SH-SY5Y (cell line): ENCODE measurements around the gene TNS3.

Source experiments
- GATA2 ChIP-seq: IDR thresholded peaks from 2 replicates; pipeline ENCODE4 v1.6.1; 2011; ENCODE audit warnings: mild to moderate bottlenecking, low read depth, low read length
- GATA3 ChIP-seq: IDR thresholded peaks from 2 replicates; pipeline ENCODE4 v1.6.1; 2011; ENCODE audit warnings: low read depth, mild to moderate bottlenecking, low read length, moderate library complexity

The TNS3 gene

GRCh38 chr7:47498229-47499056 lies 83.5 kb downstream of the TNS3 start:
- no peak for TF ChIP-seq GATA3

DNA sequence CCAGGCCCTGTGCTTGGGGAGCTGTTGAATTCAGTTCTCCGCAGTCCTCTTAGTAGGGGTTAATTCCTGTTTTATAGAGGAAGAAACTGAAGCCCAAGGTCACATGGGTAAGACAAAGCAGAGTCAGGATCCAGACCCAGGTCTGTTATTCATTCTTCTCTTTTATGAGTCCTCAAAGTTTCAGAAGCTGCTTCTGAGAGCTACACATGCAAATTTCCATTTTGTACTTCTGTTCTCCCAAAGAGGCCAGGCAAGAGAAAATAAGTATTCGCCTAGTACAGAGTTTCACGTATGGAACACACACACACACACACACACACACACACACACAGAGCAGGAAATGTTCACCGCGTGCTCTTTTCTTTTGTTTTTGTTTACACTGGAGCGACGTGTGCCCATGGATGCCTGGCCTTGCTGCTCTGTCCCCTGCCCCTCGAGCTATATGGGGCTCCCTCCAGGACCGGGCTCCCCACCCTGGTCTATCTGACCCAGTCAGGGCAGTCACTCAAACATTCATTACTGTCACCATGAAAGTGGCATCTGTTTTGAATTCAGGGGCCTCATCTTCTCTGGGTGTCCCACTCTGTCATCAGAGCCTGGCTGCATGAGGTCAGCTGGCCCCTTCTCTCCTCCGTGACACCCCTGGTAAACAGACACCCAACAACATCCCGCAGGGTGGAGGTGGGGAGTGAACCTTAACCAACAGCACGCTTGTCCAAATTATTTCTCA lies 84.4 kb downstream of the TNS3 start:
- TF ChIP-seq GATA3 (no peak), GATA2 (no peak)

DNA sequence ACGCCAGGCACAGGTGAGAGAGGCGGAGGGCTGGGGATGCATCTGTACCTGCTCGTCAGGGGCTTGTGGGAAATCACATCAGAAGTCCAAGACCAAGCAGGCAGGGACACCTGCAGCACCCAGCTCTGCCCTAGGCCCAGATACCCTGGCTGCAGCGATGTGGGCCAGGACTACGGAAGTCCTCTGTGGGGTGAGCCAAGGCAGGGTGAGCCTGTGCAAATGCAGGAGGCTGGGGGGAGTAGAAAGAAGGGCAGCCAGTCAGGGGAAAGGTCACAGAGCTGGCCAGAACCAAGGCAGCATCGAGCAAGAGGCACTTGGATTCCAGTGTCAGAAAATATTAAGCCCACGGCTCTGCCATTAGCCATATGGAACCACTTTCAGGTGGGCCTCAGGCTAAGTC lies 85.2 kb downstream of the TNS3 start:
- no peak for TF ChIP-seq GATA2
- no peak for TF ChIP-seq GATA3

DNA sequence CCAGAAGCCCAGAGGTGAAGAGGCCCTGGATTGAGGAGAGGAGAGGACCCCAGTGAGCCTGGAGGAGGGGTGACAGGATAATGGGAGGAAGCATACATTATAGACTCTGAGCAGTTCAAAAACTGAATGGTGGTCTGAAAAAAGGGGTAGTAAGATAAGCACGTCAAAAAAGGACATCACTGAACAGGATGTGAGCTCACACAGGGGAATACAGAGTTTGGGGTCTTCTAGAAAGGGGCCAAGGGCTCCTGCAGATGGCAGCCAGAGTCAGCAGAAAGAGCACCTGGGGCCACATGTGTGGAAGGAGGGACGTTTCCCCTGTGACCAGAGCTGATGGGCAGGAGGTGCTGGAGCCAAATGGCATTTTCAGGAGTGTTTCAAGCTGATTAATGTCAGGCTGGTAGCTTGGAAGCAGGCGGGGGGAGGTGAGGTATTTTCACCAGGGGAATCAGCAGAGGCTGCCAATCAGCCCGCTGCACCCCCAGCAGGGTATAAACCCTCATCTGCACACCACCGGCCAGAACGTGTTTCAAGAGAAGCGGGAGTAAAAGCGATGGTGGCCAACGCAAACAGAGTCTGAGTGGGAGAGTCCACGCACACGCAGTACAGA lies 85.8 kb downstream of the TNS3 start:
- no peak for TF ChIP-seq GATA2
- no peak for TF ChIP-seq GATA3

DNA sequence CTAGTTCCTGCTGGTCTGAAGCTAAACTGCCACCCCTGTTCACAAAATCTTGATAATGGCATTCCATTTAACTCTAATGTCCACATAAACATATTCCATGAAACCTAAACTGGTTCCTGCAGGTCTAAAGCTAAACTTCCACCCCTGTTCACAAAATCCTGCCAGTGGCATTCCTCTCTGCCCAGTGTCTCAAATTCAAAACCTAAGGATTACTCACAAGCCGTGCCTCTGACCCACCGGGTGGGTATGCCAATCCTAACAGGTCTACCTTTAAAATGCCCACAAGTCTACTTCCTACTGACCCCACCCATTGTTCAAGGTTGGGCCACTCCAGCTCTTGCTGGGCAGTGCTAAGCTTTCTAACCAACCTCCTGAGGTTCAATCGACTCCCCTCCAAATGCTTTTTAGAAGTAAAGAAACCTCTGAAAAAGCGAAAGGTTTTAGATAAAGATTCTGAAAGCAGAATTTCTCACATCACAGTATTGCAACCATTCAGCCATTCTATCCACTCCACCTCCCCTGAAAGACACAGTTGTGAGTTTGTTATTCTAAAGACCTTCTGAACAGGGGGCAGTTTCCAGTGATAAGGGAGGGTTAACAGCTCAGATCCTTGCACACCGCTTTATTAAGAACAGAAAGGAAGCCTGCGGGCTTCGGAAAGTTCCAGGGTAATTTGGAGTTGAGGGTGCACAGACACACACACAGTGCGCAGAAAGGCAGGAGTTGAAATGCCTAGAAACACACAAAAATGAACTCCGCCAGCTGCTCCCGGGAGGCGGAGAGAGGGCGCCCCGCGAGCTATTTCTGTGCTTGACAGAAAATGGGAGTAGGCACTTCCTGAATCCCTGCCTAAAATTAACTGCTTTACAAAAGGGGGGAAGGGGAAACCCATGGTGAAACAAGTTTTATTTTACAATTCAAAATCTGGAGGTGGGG lies 87.7 kb downstream of the TNS3 start:
- TF ChIP-seq GATA3, result no peak
- no peak for TF ChIP-seq GATA2

- TF ChIP-seq GATA3 (no peak), GATA2 (no peak)
Measured at GRCh38 chr7:47492716-47493325, 89.1 kb downstream of the TNS3 start.

DNA sequence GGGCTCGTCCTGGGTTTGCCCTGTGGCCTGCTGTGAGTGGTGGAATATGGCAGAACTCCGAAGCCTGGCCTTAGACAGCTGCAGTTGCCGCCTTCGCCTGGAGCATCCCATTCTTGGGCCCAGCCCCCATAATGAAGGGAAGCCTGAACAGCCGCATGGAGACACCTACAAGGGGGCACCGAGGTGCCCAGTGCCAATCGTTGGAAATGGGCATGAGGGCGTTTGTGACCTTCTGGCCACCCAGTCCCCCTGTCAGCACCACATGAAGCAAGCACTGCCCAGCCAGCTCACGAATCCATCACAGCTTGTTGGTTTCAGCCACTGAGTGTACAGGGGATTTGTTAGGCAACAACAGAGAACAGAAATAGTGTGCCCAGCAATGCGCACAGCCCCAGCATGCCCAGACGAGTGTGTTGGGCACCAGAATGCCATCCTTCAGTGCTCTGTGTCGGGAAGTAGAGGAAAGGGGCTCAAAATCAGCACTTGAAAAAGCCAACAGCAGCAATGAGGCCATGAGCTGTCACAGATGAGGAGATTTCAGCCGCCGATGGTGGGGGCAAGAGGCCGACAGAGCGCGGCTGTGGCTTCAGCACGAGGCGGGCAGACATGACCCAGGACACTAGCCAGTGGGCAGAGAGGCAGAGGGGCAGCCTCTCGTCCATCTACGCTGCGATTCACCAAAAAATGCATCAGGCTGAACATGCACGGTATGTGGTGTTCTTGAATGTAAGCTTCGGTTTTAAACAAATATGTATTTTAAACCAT lies 91.2 kb downstream of the TNS3 start:
- TF ChIP-seq GATA3 (no peak), GATA2 (no peak)

DNA sequence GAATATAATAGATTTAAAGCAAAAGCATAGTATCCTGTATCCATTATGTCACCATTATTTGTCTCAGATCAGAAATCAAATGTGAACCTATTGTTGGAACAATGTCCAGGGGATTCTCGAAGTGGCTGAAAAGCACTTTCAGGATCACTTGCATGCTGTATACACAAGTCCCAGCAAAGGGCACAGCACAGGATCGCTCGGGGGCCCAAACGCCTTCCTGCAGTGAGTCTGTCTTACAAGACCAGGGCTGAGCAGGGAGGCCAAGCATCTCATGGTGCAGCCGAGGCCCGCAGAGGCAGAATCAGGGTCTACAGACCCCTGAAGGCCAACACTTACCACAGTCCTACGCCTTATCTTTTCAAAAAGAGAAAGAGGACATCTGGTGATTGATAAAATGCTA lies 92.3 kb downstream of the TNS3 start:
- no peak for TF ChIP-seq GATA3
- TF ChIP-seq GATA2, result peak; percentile 39; the same call in 1 of the 2 replicates

DNA sequence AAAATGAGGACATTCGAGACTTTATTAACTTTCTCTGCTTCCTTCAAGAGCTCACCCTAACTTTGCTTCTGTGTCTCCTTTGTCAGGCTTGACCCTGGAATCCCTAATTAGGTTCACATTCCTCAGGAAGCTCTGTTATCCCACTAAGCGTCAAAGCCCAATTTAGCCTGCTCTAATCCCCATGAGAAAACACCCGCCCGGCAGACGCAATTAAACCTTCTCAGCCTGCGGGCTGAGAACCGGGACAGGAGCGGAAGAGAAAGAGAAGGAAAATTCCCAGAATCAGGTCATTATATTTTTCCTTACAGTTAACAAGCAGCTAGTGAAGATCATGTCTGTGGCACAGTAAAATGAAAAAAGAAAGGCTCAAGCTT lies 93.0 kb downstream of the TNS3 start:
- TF ChIP-seq GATA3, result no peak
- TF ChIP-seq GATA2, result no peak

DNA sequence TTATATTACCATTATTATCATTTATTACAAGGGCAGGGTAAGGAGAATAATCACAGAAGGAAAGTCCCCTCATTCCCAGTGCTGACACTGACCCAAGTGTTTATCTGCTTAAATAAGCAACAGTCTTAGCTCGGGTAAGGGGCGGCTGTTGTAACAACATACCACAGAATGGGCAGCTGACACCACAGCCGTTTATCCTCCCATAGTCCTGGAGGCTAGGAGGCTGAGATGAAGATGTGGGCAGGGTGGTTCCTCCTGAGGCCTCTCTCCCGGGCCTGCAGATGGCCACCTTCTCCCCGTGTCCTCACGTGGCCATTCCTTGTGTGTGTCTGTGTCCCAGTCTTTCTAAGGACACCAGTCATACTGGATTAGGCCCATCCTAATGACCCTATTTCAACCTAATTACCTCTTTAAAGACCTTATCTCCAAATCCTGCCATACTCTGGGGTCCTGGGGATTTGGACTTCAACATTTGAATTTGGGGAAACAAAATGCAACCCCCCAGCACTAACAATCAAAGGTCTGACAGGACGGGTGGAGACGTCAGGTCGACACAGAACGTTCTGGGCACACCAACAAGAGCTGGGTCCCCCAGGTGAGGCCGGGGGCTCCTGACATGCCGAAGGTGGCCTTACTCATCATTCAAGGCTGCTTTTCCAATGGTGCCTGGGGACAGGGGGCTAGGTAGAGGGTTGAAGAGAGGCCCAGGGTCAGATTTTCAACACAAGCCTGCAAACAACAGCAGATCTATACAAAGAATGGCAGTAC lies 93.5 kb downstream of the TNS3 start:
- TF ChIP-seq GATA3, result no peak
- no peak for TF ChIP-seq GATA2

- TF ChIP-seq GATA2, result no peak
- no peak for TF ChIP-seq GATA3
Measured at GRCh38 chr7:47485640-47486435, 96.1 kb downstream of the TNS3 start.
